Measurements from ENCODE around the gene SLC6A12.

Gene SLC6A12

GRCh38 chr12:214003-214741 lies at the start of gene SLC6A12:
TSS of gene SLC6A12 (minus strand) at chr12:214157. CDS start at chr12:209986, 4,171 bp downstream.
- in situ Hi-C loops (cut with MboI; ENCODE audit: low sequenced_read_pairs): no loop called here

GRCh38 chr12:263574-263973 lies 49.6 kb upstream of the SLC6A12 start:
- in situ Hi-C loops (cut with MboI; ENCODE audit: low sequenced_read_pairs): no loop called here

GRCh38 chr12:262817-263216 lies 48.9 kb upstream of the SLC6A12 start, which contains the start of gene SLC6A13:
TSS of gene SLC6A13 (minus strand) at chr12:262836. CDS start at chr12:260052, 2,784 bp downstream.
- in situ Hi-C loops (cut with MboI; ENCODE audit: low sequenced_read_pairs): no loop called here

- in situ Hi-C loops (cut with MboI; ENCODE audit: low sequenced_read_pairs): no loop called here
These were observed 48.2 kb upstream of the SLC6A12 start for GRCh38 chr12:262113-262512.

GRCh38 chr12:257521-258321 lies 43.8 kb upstream of the SLC6A12 start:
- in situ Hi-C loops (cut with MboI; ENCODE audit: low sequenced_read_pairs): no loop called here

- in situ Hi-C loops (cut with MboI; ENCODE audit: low sequenced_read_pairs): no loop called here
These were observed 43.0 kb upstream of the SLC6A12 start for GRCh38 chr12:256958-257357.

GRCh38 chr12:256225-256624 lies 42.3 kb upstream of the SLC6A12 start:
- in situ Hi-C loops (cut with MboI; ENCODE audit: low sequenced_read_pairs): no loop called here

- in situ Hi-C loops (cut with MboI; ENCODE audit: low sequenced_read_pairs): no loop called here
These were observed 41.0 kb upstream of the SLC6A12 start for GRCh38 chr12:254912-255311.

- in situ Hi-C loops (cut with MboI; ENCODE audit: low sequenced_read_pairs): no loop called here
These were observed 40.1 kb upstream of the SLC6A12 start for GRCh38 chr12:254039-254438.

- in situ Hi-C loops (cut with MboI; ENCODE audit: low sequenced_read_pairs): no loop called here
These were observed 39.3 kb upstream of the SLC6A12 start for GRCh38 chr12:253116-253831.

- in situ Hi-C loops (cut with MboI; ENCODE audit: low sequenced_read_pairs): no loop called here
These were observed 38.7 kb upstream of the SLC6A12 start for GRCh38 chr12:252636-253035.

GRCh38 chr12:247271-247670 lies 33.3 kb upstream of the SLC6A12 start:
- in situ Hi-C loops (cut with MboI; ENCODE audit: low sequenced_read_pairs): no loop called here

- in situ Hi-C loops (cut with MboI; ENCODE audit: low sequenced_read_pairs): no loop called here
These were observed 29.4 kb upstream of the SLC6A12 start for GRCh38 chr12:243381-243780.

GRCh38 chr12:242496-242895 lies 28.5 kb upstream of the SLC6A12 start:
- in situ Hi-C loops (cut with MboI; ENCODE audit: low sequenced_read_pairs): no loop called here

- in situ Hi-C loops (cut with MboI; ENCODE audit: low sequenced_read_pairs): no loop called here
These were observed 27.3 kb upstream of the SLC6A12 start for GRCh38 chr12:241266-241665.

GRCh38 chr12:240566-240965 lies 26.6 kb upstream of the SLC6A12 start:
- in situ Hi-C loops (cut with MboI; ENCODE audit: low sequenced_read_pairs): no loop called here

- in situ Hi-C loops (cut with MboI; ENCODE audit: low sequenced_read_pairs): no loop called here
These were observed 24.9 kb upstream of the SLC6A12 start for GRCh38 chr12:238736-239398.

GRCh38 chr12:238116-238515 lies 24.2 kb upstream of the SLC6A12 start:
- in situ Hi-C loops (cut with MboI; ENCODE audit: low sequenced_read_pairs): no loop called here

GRCh38 chr12:237026-237815 lies 23.3 kb upstream of the SLC6A12 start:
- in situ Hi-C loops (cut with MboI; ENCODE audit: low sequenced_read_pairs): no loop called here

GRCh38 chr12:236445-236844 lies 22.5 kb upstream of the SLC6A12 start:
- in situ Hi-C loops (cut with MboI; ENCODE audit: low sequenced_read_pairs): no loop called here

Data from hTERT RPE-1 (cell line).